ENCODE measurements around the gene MYRIP. TPM values are rescaled to one million over a fixed set of nuclear protein-coding genes. Genes with fewer than 3 reads are reported as not detected.

MYRIP gene
- total and polyA plus RNA-seq, 10 of the 15 experiments (the other 5 are each of a cell fraction or from before 2014, with no cell fraction given): 0.03 to 0.08 (median 0.04) TPM; not detected in 6

DNA sequence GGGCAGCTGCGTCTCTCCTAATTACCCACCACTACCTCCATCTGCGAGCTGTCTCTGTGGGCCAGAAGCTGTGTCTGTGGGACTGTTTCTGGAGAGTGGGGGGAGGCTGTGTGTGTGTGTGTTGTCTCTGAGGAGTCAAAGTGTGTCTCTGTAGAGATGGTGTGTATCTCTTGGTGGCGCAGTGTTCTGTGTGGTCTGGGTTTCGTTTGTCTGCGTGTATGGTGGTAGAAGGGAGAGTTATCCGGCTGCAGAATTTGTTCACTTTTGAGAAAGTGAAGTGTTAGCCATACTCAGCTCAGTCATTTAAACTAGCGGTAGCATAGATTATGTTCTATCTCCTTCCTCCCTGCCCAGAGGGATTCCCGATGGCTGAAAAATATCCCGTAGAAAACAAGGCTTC is 2.2 kb downstream of the MYRIP start (continued):
- TF ChIP-seq, protein P1, sequence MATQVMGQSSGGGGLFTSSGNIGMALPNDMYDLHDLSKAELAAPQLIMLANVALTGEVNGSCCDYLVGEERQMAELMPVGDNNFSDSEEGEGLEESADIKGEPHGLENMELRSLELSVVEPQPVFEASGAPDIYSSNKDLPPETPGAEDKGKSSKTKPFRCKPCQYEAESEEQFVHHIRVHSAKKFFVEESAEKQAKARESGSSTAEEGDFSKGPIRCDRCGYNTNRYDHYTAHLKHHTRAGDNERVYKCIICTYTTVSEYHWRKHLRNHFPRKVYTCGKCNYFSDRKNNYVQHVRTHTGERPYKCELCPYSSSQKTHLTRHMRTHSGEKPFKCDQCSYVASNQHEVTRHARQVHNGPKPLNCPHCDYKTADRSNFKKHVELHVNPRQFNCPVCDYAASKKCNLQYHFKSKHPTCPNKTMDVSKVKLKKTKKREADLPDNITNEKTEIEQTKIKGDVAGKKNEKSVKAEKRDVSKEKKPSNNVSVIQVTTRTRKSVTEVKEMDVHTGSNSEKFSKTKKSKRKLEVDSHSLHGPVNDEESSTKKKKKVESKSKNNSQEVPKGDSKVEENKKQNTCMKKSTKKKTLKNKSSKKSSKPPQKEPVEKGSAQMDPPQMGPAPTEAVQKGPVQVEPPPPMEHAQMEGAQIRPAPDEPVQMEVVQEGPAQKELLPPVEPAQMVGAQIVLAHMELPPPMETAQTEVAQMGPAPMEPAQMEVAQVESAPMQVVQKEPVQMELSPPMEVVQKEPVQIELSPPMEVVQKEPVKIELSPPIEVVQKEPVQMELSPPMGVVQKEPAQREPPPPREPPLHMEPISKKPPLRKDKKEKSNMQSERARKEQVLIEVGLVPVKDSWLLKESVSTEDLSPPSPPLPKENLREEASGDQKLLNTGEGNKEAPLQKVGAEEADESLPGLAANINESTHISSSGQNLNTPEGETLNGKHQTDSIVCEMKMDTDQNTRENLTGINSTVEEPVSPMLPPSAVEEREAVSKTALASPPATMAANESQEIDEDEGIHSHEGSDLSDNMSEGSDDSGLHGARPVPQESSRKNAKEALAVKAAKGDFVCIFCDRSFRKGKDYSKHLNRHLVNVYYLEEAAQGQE (IDR thresholded peaks at IDR 0.05; ENCODE audit: low read depth, low read length): no peak
- TF ChIP-seq, protein P2, sequence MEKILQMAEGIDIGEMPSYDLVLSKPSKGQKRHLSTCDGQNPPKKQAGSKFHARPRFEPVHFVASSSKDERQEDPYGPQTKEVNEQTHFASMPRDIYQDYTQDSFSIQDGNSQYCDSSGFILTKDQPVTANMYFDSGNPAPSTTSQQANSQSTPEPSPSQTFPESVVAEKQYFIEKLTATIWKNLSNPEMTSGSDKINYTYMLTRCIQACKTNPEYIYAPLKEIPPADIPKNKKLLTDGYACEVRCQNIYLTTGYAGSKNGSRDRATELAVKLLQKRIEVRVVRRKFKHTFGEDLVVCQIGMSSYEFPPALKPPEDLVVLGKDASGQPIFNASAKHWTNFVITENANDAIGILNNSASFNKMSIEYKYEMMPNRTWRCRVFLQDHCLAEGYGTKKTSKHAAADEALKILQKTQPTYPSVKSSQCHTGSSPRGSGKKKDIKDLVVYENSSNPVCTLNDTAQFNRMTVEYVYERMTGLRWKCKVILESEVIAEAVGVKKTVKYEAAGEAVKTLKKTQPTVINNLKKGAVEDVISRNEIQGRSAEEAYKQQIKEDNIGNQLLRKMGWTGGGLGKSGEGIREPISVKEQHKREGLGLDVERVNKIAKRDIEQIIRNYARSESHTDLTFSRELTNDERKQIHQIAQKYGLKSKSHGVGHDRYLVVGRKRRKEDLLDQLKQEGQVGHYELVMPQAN (conservative IDR thresholded peaks at IDR 0.05): no peak
- TF ChIP-seq ZNF24 (IDR thresholded peaks at IDR 0.05): no peak
- no peak for TF ChIP-seq PAX8 (IDR thresholded peaks at IDR 0.05)
- TF ChIP-seq, protein P3, sequence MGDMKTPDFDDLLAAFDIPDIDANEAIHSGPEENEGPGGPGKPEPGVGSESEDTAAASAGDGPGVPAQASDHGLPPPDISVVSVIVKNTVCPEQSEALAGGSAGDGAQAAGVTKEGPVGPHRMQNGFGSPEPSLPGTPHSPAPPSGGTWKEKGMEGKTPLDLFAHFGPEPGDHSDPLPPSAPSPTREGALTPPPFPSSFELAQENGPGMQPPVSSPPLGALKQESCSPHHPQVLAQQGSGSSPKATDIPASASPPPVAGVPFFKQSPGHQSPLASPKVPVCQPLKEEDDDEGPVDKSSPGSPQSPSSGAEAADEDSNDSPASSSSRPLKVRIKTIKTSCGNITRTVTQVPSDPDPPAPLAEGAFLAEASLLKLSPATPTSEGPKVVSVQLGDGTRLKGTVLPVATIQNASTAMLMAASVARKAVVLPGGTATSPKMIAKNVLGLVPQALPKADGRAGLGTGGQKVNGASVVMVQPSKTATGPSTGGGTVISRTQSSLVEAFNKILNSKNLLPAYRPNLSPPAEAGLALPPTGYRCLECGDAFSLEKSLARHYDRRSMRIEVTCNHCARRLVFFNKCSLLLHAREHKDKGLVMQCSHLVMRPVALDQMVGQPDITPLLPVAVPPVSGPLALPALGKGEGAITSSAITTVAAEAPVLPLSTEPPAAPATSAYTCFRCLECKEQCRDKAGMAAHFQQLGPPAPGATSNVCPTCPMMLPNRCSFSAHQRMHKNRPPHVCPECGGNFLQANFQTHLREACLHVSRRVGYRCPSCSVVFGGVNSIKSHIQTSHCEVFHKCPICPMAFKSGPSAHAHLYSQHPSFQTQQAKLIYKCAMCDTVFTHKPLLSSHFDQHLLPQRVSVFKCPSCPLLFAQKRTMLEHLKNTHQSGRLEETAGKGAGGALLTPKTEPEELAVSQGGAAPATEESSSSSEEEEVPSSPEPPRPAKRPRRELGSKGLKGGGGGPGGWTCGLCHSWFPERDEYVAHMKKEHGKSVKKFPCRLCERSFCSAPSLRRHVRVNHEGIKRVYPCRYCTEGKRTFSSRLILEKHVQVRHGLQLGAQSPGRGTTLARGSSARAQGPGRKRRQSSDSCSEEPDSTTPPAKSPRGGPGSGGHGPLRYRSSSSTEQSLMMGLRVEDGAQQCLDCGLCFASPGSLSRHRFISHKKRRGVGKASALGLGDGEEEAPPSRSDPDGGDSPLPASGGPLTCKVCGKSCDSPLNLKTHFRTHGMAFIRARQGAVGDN (IDR thresholded peaks at IDR 0.05): no peak
- TF ChIP-seq, protein P4, sequence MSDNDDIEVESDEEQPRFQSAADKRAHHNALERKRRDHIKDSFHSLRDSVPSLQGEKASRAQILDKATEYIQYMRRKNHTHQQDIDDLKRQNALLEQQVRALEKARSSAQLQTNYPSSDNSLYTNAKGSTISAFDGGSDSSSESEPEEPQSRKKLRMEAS (IDR thresholded peaks at IDR 0.05; ENCODE audit: low read depth, low read length): no peak
- no peak for TF ChIP-seq SP1 (IDR thresholded peaks at IDR 0.05; ENCODE audit: low read depth, low read length)
- TF ChIP-seq ZSCAN29 (IDR thresholded peaks at IDR 0.05): no peak
- TF ChIP-seq CREB1 (IDR thresholded peaks at IDR 0.05; ENCODE audit: low read depth): no peak

Data from GM12878 (cell line).